GM21529 (cell line): ENCODE measurements around the gene REXO5.
"Not testable (repeated sequence)": the region's sequence is repeated elsewhere in the genome, so short reads cannot be mapped to it uniquely, and the experiment has no call there.

Experiments
- ATAC-seq: cut with Tn5 transposase; IDR thresholded peaks from one replicate; pipeline ENCODE4 v1.9.1; 2021; ENCODE audit not compliant: unreplicated experiment

The REXO5 gene, protein sequence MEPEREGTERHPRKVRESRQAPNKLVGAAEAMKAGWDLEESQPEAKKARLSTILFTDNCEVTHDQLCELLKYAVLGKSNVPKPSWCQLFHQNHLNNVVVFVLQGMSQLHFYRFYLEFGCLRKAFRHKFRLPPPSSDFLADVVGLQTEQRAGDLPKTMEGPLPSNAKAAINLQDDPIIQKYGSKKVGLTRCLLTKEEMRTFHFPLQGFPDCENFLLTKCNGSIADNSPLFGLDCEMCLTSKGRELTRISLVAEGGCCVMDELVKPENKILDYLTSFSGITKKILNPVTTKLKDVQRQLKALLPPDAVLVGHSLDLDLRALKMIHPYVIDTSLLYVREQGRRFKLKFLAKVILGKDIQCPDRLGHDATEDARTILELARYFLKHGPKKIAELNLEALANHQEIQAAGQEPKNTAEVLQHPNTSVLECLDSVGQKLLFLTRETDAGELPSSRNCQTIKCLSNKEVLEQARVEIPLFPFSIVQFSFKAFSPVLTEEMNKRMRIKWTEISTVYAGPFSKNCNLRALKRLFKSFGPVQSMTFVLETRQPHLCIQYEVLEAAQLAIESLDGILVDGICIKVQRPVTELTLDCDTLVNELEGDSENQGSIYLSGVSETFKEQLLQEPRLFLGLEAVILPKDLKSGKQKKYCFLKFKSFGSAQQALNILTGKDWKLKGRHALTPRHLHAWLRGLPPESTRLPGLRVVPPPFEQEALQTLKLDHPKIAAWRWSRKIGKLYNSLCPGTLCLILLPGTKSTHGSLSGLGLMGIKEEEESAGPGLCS

GRCh38 chr16:20806168-20807050 is at the start of gene REXO5, which contains the start of gene ERI2:
REXO5 (plus strand) TSS chr16:20806527; CDS start chr16:20806954, 427 bp downstream.
ERI2 (minus strand) TSS chr16:20806472; CDS start chr16:20806430, 42 bp downstream.
- ATAC-seq = peak; percentile 86

DNA sequence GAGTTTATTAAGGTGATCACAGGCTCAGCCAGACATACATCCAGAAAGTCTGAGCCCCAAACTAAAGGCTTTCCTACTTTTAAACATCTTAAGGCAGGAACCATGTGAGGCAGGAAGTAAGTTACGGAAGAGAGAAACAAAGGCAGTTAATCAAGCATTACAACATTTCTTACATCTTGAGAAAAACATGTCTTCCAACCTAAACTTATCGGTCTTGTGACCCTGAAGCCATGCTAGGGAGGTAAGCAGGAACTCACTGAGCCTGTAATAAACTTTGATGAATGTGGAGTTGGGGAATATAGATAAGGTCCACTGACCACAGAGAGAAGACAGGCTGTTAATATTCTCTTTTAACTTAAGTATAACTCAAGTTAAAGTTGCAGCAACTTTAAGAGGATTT is 46.0 kb upstream of the REXO5 start:
- ATAC-seq = no peak

DNA sequence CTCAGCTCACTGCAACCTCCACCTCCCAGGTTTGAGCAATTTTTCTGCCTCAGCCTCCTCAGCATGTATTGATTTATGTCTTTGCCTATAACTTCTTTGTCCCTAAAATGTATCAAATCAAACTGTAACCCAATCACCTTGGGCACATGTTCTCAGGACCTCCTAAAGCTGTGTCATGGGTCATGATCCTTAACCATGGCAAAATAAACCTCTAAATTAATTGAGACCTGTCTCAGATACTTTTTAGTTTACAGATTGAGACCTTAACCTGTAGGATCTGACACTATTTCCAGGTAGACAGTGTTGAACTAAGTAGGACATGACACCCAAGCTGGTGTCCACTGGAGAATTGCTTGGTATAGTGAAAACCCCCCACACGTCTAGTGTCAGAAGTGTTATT is 45.2 kb upstream of the REXO5 start:
- ATAC-seq = no peak

GRCh38 chr16:20762404-20763123 is 43.8 kb upstream of the REXO5 start:
- no peak for ATAC-seq

DNA sequence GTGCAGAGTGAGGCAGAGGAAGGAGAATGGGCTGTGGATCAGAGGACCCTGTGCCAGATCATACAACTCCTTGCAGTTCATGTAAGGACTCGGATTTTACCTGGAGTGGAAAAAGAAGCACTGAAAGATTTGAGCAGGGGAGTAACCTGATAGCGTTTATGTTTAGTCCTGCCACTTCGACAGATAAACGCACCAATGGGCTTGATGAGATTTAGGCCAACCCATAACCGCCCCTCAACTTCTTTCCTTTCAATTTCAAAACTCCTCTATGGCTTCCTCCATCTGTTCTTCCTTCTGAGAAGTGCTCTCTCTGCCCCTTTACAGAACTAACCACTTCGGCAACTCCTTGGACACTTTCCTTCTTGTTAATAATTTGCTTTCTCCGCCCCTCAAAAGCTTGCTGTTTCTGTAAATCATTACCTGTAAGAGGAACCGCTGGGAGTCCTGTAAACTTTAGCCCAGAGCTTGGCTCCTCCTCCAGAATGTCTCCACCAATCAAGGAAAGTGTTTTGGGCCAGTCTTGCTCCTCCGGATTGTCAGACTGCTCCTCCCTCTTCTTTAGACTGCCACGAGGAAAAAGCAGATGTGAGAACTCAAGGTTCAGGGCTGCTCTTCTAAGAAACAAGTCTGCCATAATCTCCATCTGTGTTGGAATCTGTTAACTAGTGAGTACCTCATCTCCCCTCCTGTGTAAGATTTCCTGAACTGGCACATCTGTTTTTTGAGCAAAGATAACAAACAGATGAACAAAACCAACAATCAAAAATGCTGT is 42.7 kb upstream of the REXO5 start, which contains the start of gene ACSM3:
TSS of gene ACSM3 (plus strand) at position 554 of the 772 bp plus-strand sequence. CDS start 6,021 bp downstream, outside the sequence.
- peak; percentile 97 for ATAC-seq

DNA sequence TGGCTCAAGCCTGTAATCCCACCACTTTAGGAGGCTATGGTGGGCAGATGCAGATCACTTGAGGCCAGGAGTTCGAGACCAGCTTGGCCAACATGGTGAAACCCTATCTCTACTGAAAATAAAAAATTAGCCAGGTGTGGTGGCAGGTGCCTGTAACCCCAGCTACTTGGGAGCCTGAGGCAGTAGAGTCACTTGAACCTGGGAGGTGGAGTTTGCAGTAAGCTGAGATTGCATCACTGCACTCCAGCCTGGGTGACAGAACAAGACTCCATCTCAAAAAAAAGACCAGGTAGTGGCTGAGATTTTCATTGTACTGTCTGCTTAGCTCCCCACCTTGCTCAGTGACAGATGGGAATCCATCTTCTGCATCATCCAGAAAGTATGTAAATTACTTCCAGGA is 41.9 kb upstream of the REXO5 start:
- ATAC-seq = not testable (repeated sequence)

GRCh38 chr16:20765732-20766131 is 40.6 kb upstream of the REXO5 start:
- ATAC-seq = no peak

GRCh38 chr16:20766294-20766693 is 40.0 kb upstream of the REXO5 start:
- ATAC-seq = no peak

DNA sequence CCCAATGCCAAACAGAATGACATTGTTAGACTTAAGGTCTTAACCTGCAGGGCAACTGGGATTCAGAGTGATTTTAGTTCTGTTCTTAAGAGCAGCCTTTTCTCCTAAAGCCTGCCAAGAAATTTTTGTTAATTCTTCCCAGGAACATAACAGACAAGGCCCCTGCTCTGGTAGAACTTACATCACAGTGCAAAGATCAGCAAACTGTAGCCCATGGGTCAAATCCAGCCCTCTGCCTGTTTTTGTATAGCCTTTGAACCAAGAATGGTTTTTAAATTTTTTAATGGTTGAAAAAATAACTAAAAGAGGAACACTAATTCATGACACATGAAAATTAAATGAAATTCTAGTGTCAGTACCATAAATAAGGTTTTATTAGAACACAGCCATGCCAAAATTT is 38.8 kb upstream of the REXO5 start:
- no peak for ATAC-seq

- no peak for ATAC-seq
These were observed 38.2 kb upstream of the REXO5 start for GRCh38 chr16:20768121-20768520.

- ATAC-seq = no peak
These were observed 37.5 kb upstream of the REXO5 start for GRCh38 chr16:20768818-20769217.

GRCh38 chr16:20773679-20774078 is 32.6 kb upstream of the REXO5 start:
- ATAC-seq = no peak

GRCh38 chr16:20774703-20775362 is 31.5 kb upstream of the REXO5 start:
- no peak for ATAC-seq

GRCh38 chr16:20781697-20782096 is 24.6 kb upstream of the REXO5 start:
- ATAC-seq = no peak

DNA sequence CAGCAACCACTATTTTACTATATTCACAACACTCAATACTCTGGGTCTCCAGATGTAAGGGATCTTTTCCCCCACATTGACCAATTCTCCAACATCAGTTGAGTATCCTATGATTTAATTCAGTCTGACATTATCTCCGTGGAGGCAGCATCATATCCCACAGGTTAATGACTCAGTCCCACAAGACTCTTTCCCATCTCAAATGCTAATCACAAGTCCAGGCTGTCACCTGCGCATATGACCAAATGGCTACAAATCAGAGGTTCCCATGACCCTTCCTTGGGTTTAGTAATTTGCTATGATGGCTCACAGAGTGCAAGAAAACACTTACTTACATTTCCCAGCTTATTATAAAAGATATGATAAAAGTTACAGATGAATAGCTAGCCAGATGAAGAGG is 23.9 kb upstream of the REXO5 start:
- ATAC-seq = no peak

- no peak for ATAC-seq
These were observed 22.1 kb upstream of the REXO5 start for GRCh38 chr16:20784204-20784603.

GRCh38 chr16:20789130-20789529 is 17.2 kb upstream of the REXO5 start:
- no peak for ATAC-seq

GRCh38 chr16:20791923-20792612 is 14.3 kb upstream of the REXO5 start:
- ATAC-seq = no peak
